Mesodermal cell (in vitro differentiated cells): ENCODE results near the gene TGM2.

Experiments
- H3K27ac ChIP-seq: 2 replicates; pipeline ENCODE4 v1.7.0; 2013; ENCODE audit warnings: mild to moderate bottlenecking, low read depth, low read length, moderate library complexity; ENCODE audit not compliant: severe bottlenecking
- H3K36me3 ChIP-seq: 2 replicates; pipeline ENCODE4 v1.7.1; 2013; ENCODE audit warnings: mild to moderate bottlenecking, low read length, moderate library complexity; ENCODE audit not compliant: control insufficient read depth, insufficient read depth
- H3K4me1 ChIP-seq: one replicate; pipeline ENCODE4 v1.7.1; 2013; ENCODE audit warnings: mild to moderate bottlenecking, low read length; ENCODE audit not compliant: insufficient read depth, control insufficient read depth, poor library complexity, severe bottlenecking
- H3K4me3 ChIP-seq: 2 replicates; pipeline ENCODE4 v1.7.0; 2013; ENCODE audit warnings: low read length, control low read depth, mild to moderate bottlenecking; ENCODE audit not compliant: insufficient read depth, poor library complexity, severe bottlenecking; ENCODE audit errors: extremely low read depth
- H3K9me3 ChIP-seq: 2 replicates; pipeline ENCODE4 v1.7.1; 2013; ENCODE audit warnings: mild to moderate bottlenecking, low read length, moderate library complexity; ENCODE audit not compliant: control insufficient read depth
- WGBS, 2 experiments: methylation state at CpG; one replicate each; pipeline ENCODE4 v1.1.5; 2013; ENCODE audit warnings: missing lambda C conversion rate in 2 of 2; ENCODE audit not compliant: insufficient coverage in 2 of 2; 5-methylcytosine and 5-hydroxymethylcytosine counted together

TGM2 gene

GRCh38 chr20:38128691-38129090, 36.4 kb downstream of the TGM2 start:
- Histone ChIP-seq H3K27ac (no peak overlapping the region), H3K4me1 (peaks cover 44% of the 10 kb centered on the region), H3K4me3 (no peak overlapping the region), H3K9me3 (no peaks in the 10 kb centered on the region), H3K36me3 (peaks cover 11% of the 10 kb centered on the region)
- WGBS, 2 experiments, result 95 to 100% methylated on average over 2 of the region's 2 CpGs

GRCh38 chr20:38127920-38128528, 37.0 kb downstream of the TGM2 start:
- peaks cover 46% of the 10 kb centered on the region for H3K4me1 ChIP-seq
- H3K9me3 ChIP-seq, result no peaks in the 10 kb centered on the region
- 92 to 95% methylated on average over 5 of the region's 9 CpGs for WGBS, 2 experiments
- no peak overlapping the region for H3K4me3 ChIP-seq
- no peak overlapping the region for H3K27ac ChIP-seq
- peaks cover 11% of the 10 kb centered on the region for H3K36me3 ChIP-seq

- Histone ChIP-seq H3K27ac (peak overlapping the region; percentile 37), H3K4me1 (peaks cover 45% of the 10 kb centered on the region), H3K36me3 (peaks cover 11% of the 10 kb centered on the region), H3K4me3 (no peak overlapping the region), H3K9me3 (no peaks in the 10 kb centered on the region)
- 88 to 89% methylated on average over 8 of the region's 12 CpGs for WGBS, 2 experiments
These were observed 38.0 kb downstream of the TGM2 start for GRCh38 chr20:38126932-38127621.

GRCh38 chr20:38126146-38126921, 38.7 kb downstream of the TGM2 start:
- Histone ChIP-seq H3K27ac (peak overlapping the region; percentile 20), H3K4me3 (no peak overlapping the region), H3K36me3 (peaks cover 11% of the 10 kb centered on the region), H3K4me1 (peaks cover 51% of the 10 kb centered on the region), H3K9me3 (no peaks in the 10 kb centered on the region)
- WGBS, 2 experiments, result 90 to 95% methylated on average over 6 to 7 of the region's 7 CpGs

GRCh38 chr20:38125157-38126056, 39.7 kb downstream of the TGM2 start:
- 91 to 96% methylated on average over 13 to 14 of the region's 18 CpGs for WGBS, 2 experiments
- no peak overlapping the region for H3K4me3 ChIP-seq
- peaks cover 7% of the 10 kb centered on the region for H3K36me3 ChIP-seq
- no peak overlapping the region for H3K27ac ChIP-seq
- H3K9me3 ChIP-seq, result no peaks in the 10 kb centered on the region
- peaks cover 46% of the 10 kb centered on the region for H3K4me1 ChIP-seq

- WGBS, 2 experiments, result 56 to 65% methylated on average over 2 to 4 of the region's 4 CpGs
- Histone ChIP-seq H3K4me3 (no peak overlapping the region), H3K9me3 (no peaks in the 10 kb centered on the region), H3K36me3 (no peaks in the 10 kb centered on the region), H3K27ac (peak overlapping the region; percentile 93), H3K4me1 (peaks cover 47% of the 10 kb centered on the region)
These were observed 42.0 kb downstream of the TGM2 start for GRCh38 chr20:38123021-38123587.

- WGBS, 2 experiments, result 90 to 95% methylated on average over 2 to 3 of the region's 4 CpGs
- no peaks in the 10 kb centered on the region for H3K9me3 ChIP-seq
- no peaks in the 10 kb centered on the region for H3K36me3 ChIP-seq
- H3K4me3 ChIP-seq, result no peak overlapping the region
- H3K27ac ChIP-seq, result peak overlapping the region; percentile 1
- peaks cover 39% of the 10 kb centered on the region for H3K4me1 ChIP-seq
These were observed 43.3 kb downstream of the TGM2 start for GRCh38 chr20:38121741-38122140.

- H3K4me1 ChIP-seq, result peaks cover 32% of the 10 kb centered on the region
- 65 to 76% methylated on average over 2 of the region's 4 CpGs for WGBS, 2 experiments
- H3K27ac ChIP-seq, result no peak overlapping the region
- H3K9me3 ChIP-seq, result no peaks in the 10 kb centered on the region
- H3K36me3 ChIP-seq, result no peaks in the 10 kb centered on the region
- no peak overlapping the region for H3K4me3 ChIP-seq
These were observed 44.5 kb downstream of the TGM2 start for GRCh38 chr20:38120625-38120988.

GRCh38 chr20:38119446-38119845, 45.6 kb downstream of the TGM2 start:
- Histone ChIP-seq H3K27ac (no peak overlapping the region), H3K9me3 (no peaks in the 10 kb centered on the region), H3K4me3 (no peak overlapping the region), H3K4me1 (peaks cover 32% of the 10 kb centered on the region), H3K36me3 (no peaks in the 10 kb centered on the region)
- 100% methylated on average over 4 to 6 of the region's 6 CpGs for WGBS, 2 experiments

GRCh38 chr20:38117635-38118034, 47.4 kb downstream of the TGM2 start:
- Histone ChIP-seq H3K9me3 (no peaks in the 10 kb centered on the region), H3K4me1 (peaks cover 32% of the 10 kb centered on the region), H3K4me3 (no peak overlapping the region), H3K27ac (peak overlapping the region; percentile 84), H3K36me3 (no peaks in the 10 kb centered on the region)
- 75 to 76% methylated on average over 2 of the region's 3 CpGs for WGBS, 2 experiments
